HepG2 (cell line): ENCODE data around the gene ANKS1A. TPM values are rescaled to one million over a fixed set of nuclear protein-coding genes. Genes with fewer than 3 reads are reported as not detected.

ENCODE experiments used
- EZH2 ChIP-seq: conservative IDR thresholded peaks from 2 replicates; pipeline ENCODE4 v1.6.1; 2012; ENCODE audit warnings: mild to moderate bottlenecking, low read depth, low read length, moderate library complexity
- FOXA1 ChIP-seq, 2 experiments: fragments of 450-650 bp in 1 of 2; sonication (generic) in 1 of 2; formaldehyde crosslinking in 1 of 2; IDR thresholded peaks; 2 replicates each; pipeline versions ENCODE4 v1.4.0 to v1.6.1; 2016 to 2020; ENCODE audit warnings: missing genetic modification reagents in 1 of 2
- HNRNPLL ChIP-seq: fragments of 200-400 bp; formaldehyde crosslinking; IDR thresholded peaks from 2 replicates; pipeline ENCODE4 v1.6.1; 2017; ENCODE audit warnings: mild to moderate bottlenecking, low read depth, low read length; ENCODE audit not compliant: poor library complexity, severe bottlenecking
- PCBP2 ChIP-seq: fragments of 200-400 bp; formaldehyde crosslinking; optimal IDR thresholded peaks from 2 replicates; pipeline ENCODE3; 2018; ENCODE audit warnings: low read length, low read depth; ENCODE audit not compliant: poor library complexity, severe bottlenecking
- POLR2G ChIP-seq: fragments of 200-400 bp; formaldehyde crosslinking; IDR thresholded peaks from 2 replicates; pipeline ENCODE4 v1.6.1; 2018; ENCODE audit warnings: mild to moderate bottlenecking, low read depth, low read length, moderate library complexity
- PPARG ChIP-seq: conservative IDR thresholded peaks from 2 replicates; pipeline ENCODE4 v1.6.1; 2016; ENCODE audit warnings: missing biosample characterization, missing genetic modification reagents
- RNF219 ChIP-seq: sonication (generic); formaldehyde crosslinking; IDR thresholded peaks from 2 replicates; pipeline ENCODE4 v1.5.0; 2020; ENCODE audit warnings: mild to moderate bottlenecking, missing genetic modification reagents
- TAF15 ChIP-seq: fragments of 200-400 bp; formaldehyde crosslinking; IDR thresholded peaks from one replicate; pipeline ENCODE4 v1.6.1; 2018; ENCODE audit warnings: mild to moderate bottlenecking, low read depth, low read length; ENCODE audit not compliant: poor library complexity, severe bottlenecking
- ZBTB14 ChIP-seq: sonication (generic); formaldehyde crosslinking; IDR thresholded peaks from 2 replicates; pipeline ENCODE4 v1.4.0; 2020; ENCODE audit warnings: missing genetic modification reagents
- ZBTB26 ChIP-seq: IDR thresholded peaks from 2 replicates; pipeline ENCODE4 v1.6.1; 2016; ENCODE audit warnings: missing compliant biosample characterization, missing genetic modification reagents, borderline replicate concordance
- ZNF234 ChIP-seq: sonication (generic); formaldehyde crosslinking; conservative IDR thresholded peaks from 2 replicates; pipeline ENCODE4 v1.5.1; 2020; ENCODE audit warnings: mild to moderate bottlenecking, missing genetic modification reagents
- ZNF747 ChIP-seq: sonication (generic); formaldehyde crosslinking; IDR thresholded peaks from 2 replicates; pipeline ENCODE4 v1.8.1; 2023; ENCODE audit warnings: missing genetic modification reagents, mild to moderate bottlenecking, borderline replicate concordance
- ZNF780A ChIP-seq: sonication (generic); formaldehyde crosslinking; IDR thresholded peaks from 2 replicates; pipeline ENCODE4 v1.8.0; 2022; ENCODE audit warnings: mild to moderate bottlenecking, missing genetic modification reagents, moderate library complexity
- polyA plus RNA-seq, 8 experiments: library from polyadenylated mRNA; depleted of rRNA in 3 of 8; stranded (reverse) in 7 of 8; unstranded in 1 of 8; fragments of >200 nt; fragmentation: Illumina TruSeq in 4 of 8; extraction: Trizol in 4 of 8; gene quantifications; 2 replicates each; pipeline versions ENCODE4 v1.2.1 to v1.2.3, GENCODE V29; 2011 to 2016; ENCODE audit warnings: low read depth in 4 of 8, missing spikeins in 1 of 8, mixed read lengths in 1 of 8; ENCODE audit not compliant: insufficient read depth in 1 of 8
- total RNA-seq, 5 experiments: library from RNA; depleted of rRNA; stranded (reverse); fragments of >200 nt; fragmentation: Illumina TruSeq; extraction: Trizol; gene quantifications; 2 replicates each; pipeline ENCODE4 v1.2.3, GENCODE V29; 2016; ENCODE audit warnings: low read depth in 1 of 5
- TF ChIP-seq, protein P1 (sequence below): sonication (generic); formaldehyde crosslinking; IDR thresholded peaks from 2 replicates; pipeline ENCODE4 v1.5.0; 2020; ENCODE audit warnings: mild to moderate bottlenecking, missing genetic modification reagents
- TF ChIP-seq, protein P2 (sequence below): sonication (generic); formaldehyde crosslinking; IDR thresholded peaks from 2 replicates; pipeline ENCODE4 v1.9.0; 2022; ENCODE audit warnings: missing genetic modification reagents, mild to moderate bottlenecking, borderline replicate concordance
- TF ChIP-seq, protein P3 (sequence below): sonication (generic); formaldehyde crosslinking; IDR thresholded peaks from 2 replicates; pipeline ENCODE4 v1.4.0; 2020; ENCODE audit warnings: missing genetic modification reagents, low read depth, mild to moderate bottlenecking, borderline replicate concordance

Gene ANKS1A
- total and polyA plus RNA-seq, 2 of the 13 experiments (the other 11 are each of a cell fraction or from before 2014, with no cell fraction given): 7.2 to 15.1 TPM

DNA sequence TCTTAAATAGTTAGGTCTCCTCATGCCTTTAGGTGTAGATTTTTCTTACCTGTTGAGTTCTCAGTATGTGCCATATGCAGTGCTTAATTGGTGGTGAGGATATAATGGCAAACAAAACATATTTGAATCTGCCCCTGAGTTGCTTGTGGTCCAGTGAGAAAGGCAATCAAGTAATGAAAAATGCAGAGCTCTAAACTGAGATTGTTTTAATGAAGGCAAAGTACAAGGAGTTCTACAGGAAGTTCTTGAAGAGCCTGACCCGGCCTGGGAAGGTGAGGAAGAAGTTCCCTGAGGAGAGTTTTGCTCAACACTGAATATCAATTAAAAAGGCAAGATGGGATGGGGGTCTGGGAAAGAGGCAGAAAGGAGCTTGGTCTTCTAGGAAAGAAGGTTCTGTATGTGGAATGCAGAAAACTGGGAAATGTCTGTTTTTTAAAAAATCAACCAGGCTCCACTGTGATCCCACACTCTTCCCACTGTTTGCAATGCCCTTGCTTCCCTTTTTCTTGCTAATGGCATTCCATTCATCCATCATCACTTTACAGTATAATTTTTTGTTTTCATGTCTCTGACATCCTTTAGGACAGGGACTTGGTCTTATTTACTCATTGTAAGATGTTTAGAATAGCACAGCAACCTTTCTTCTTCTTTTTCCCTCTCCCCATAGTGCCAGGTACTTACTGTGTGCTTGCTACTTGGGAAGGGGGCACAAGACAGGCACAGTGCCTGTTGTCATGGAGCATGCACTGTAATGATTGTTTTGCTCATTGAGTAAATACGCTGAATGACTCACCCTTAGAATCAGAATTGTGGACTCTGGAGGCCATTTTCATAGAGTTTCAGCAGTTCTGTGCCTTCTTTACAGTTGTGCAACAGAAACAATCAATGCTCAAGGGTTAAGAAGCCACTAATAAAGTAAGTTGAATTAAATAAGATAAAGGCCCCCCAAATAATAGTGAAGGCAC, 64.3 kb downstream of the ANKS1A start (continued):
- TF ChIP-seq RNF219 (CRISPR knock-in tag) (no peak), ZBTB26 (no peak), ZNF234 (no peak), ZNF747 (no peak), EZH2 (no peak), TAF15 (no peak), FOXA1 (IDR thresholded peaks at IDR 0.05) (peak; percentile 91), FOXA1 (CRISPR knock-in tag; IDR thresholded peaks at IDR 0.05) (peak; percentile 99), PCBP2 (no peak), ZBTB14 (no peak), HNRNPLL (no peak), PPARG (peak; percentile 67), ZNF780A (CRISPR knock-in tag) (no peak; the same call in 1 of the 2 replicates), POLR2G (no peak)
- TF ChIP-seq, protein P1, sequence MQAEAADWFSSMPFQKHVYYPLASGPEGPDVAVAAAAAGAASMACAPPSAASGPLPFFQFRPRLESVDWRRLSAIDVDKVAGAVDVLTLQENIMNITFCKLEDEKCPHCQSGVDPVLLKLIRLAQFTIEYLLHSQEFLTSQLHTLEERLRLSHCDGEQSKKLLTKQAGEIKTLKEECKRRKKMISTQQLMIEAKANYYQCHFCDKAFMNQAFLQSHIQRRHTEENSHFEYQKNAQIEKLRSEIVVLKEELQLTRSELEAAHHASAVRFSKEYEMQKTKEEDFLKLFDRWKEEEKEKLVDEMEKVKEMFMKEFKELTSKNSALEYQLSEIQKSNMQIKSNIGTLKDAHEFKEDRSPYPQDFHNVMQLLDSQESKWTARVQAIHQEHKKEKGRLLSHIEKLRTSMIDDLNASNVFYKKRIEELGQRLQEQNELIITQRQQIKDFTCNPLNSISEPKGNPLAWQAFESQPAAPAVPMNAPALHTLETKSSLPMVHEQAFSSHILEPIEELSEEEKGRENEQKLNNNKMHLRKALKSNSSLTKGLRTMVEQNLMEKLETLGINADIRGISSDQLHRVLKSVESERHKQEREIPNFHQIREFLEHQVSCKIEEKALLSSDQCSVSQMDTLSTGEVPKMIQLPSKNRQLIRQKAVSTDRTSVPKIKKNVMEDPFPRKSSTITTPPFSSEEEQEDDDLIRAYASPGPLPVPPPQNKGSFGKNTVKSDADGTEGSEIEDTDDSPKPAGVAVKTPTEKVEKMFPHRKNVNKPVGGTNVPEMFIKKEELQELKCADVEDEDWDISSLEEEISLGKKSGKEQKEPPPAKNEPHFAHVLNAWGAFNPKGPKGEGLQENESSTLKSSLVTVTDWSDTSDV: no peak
- TF ChIP-seq, protein P2, sequence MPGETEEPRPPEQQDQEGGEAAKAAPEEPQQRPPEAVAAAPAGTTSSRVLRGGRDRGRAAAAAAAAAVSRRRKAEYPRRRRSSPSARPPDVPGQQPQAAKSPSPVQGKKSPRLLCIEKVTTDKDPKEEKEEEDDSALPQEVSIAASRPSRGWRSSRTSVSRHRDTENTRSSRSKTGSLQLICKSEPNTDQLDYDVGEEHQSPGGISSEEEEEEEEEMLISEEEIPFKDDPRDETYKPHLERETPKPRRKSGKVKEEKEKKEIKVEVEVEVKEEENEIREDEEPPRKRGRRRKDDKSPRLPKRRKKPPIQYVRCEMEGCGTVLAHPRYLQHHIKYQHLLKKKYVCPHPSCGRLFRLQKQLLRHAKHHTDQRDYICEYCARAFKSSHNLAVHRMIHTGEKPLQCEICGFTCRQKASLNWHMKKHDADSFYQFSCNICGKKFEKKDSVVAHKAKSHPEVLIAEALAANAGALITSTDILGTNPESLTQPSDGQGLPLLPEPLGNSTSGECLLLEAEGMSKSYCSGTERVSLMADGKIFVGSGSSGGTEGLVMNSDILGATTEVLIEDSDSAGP (CRISPR knock-in tag): no peak
- TF ChIP-seq, protein P3, sequence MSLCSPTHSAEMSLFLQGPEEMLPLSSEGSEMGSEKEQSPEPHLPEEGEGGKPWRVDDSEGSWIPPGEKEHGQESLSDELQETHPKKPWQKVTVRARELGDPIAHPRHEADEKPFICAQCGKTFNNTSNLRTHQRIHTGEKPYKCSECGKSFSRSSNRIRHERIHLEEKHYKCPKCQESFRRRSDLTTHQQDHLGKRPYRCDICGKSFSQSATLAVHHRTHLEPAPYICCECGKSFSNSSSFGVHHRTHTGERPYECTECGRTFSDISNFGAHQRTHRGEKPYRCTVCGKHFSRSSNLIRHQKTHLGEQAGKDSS (CRISPR knock-in tag): no peak
